Measurements from ENCODE around the gene MLPH.
"Not testable (repeated sequence)": the region's sequence is repeated elsewhere in the genome, so short reads cannot be mapped to it uniquely, and the experiment has no call there.

The MLPH gene

GRCh38 chr2:237466211-237466610 lies 20.8 kb upstream of the MLPH start:
- Histone ChIP-seq H2AFZ (ENCODE audit: low read depth, low read length) (no peak overlapping the region), H3K4me1 (ENCODE audit: insufficient read depth, low read length) (no peaks in the 10 kb centered on the region), H3K36me3 (ENCODE audit: insufficient read depth, low read length) (no peaks in the 10 kb centered on the region), H3K4me3 (ENCODE audit: low read length) (no peak overlapping the region), H3K9me3 (ENCODE audit: low read length) (no peaks in the 10 kb centered on the region), H3K27me3 (ENCODE audit: insufficient read depth, low read length) (no peaks in the 10 kb centered on the region)

GRCh38 chr2:237467447-237468179 lies 19.4 kb upstream of the MLPH start:
- Histone ChIP-seq H3K9me3 (ENCODE audit: low read length) (no peaks in the 10 kb centered on the region), H3K4me1 (ENCODE audit: insufficient read depth, low read length) (no peaks in the 10 kb centered on the region), H3K27me3 (ENCODE audit: insufficient read depth, low read length) (peaks cover 5% of the 10 kb centered on the region), H3K4me3 (ENCODE audit: low read length) (no peak overlapping the region), H2AFZ (ENCODE audit: low read depth, low read length) (no peak overlapping the region), H3K36me3 (ENCODE audit: insufficient read depth, low read length) (no peaks in the 10 kb centered on the region)

GRCh38 chr2:237469410-237469809 lies 17.6 kb upstream of the MLPH start:
- H3K9me3 ChIP-seq (ENCODE audit: low read length); H3K4me1 ChIP-seq (ENCODE audit: insufficient read depth, low read length); H2AFZ ChIP-seq (ENCODE audit: low read depth, low read length); H3K4me3 ChIP-seq (ENCODE audit: low read length); H3K27me3 ChIP-seq (ENCODE audit: insufficient read depth, low read length); H3K36me3 ChIP-seq (ENCODE audit: insufficient read depth, low read length): not testable (repeated sequence)

- Histone ChIP-seq H3K9me3 (ENCODE audit: low read length) (no peaks in the 10 kb centered on the region), H3K27me3 (ENCODE audit: insufficient read depth, low read length) (peaks cover 5% of the 10 kb centered on the region), H3K4me1 (ENCODE audit: insufficient read depth, low read length) (peaks cover 7% of the 10 kb centered on the region), H3K4me3 (ENCODE audit: low read length) (no peak overlapping the region), H2AFZ (ENCODE audit: low read depth, low read length) (no peak overlapping the region), H3K36me3 (ENCODE audit: insufficient read depth, low read length) (no peaks in the 10 kb centered on the region)
Measured at GRCh38 chr2:237469849-237470248, 17.2 kb upstream of the MLPH start.

- Histone ChIP-seq H3K4me1 (ENCODE audit: insufficient read depth, low read length) (peaks cover 7% of the 10 kb centered on the region), H3K36me3 (ENCODE audit: insufficient read depth, low read length) (no peaks in the 10 kb centered on the region), H3K9me3 (ENCODE audit: low read length) (no peaks in the 10 kb centered on the region), H3K27me3 (ENCODE audit: insufficient read depth, low read length) (peaks cover 5% of the 10 kb centered on the region), H2AFZ (ENCODE audit: low read depth, low read length) (no peak overlapping the region), H3K4me3 (ENCODE audit: low read length) (no peak overlapping the region)
Measured at GRCh38 chr2:237470914-237471313, 16.1 kb upstream of the MLPH start.

GRCh38 chr2:237471438-237472186 lies 15.4 kb upstream of the MLPH start:
- H3K4me3 ChIP-seq (ENCODE audit: low read length) = no peak overlapping the region
- peaks cover 7% of the 10 kb centered on the region for H3K4me1 ChIP-seq (ENCODE audit: insufficient read depth, low read length)
- no peak overlapping the region for H2AFZ ChIP-seq (ENCODE audit: low read depth, low read length)
- peaks cover 5% of the 10 kb centered on the region for H3K27me3 ChIP-seq (ENCODE audit: insufficient read depth, low read length)
- H3K9me3 ChIP-seq (ENCODE audit: low read length) = no peaks in the 10 kb centered on the region
- no peaks in the 10 kb centered on the region for H3K36me3 ChIP-seq (ENCODE audit: insufficient read depth, low read length)

- peaks cover 7% of the 10 kb centered on the region for H3K4me1 ChIP-seq (ENCODE audit: insufficient read depth, low read length)
- H2AFZ ChIP-seq (ENCODE audit: low read depth, low read length) = no peak overlapping the region
- H3K9me3 ChIP-seq (ENCODE audit: low read length) = no peaks in the 10 kb centered on the region
- H3K4me3 ChIP-seq (ENCODE audit: low read length) = no peak overlapping the region
- H3K36me3 ChIP-seq (ENCODE audit: insufficient read depth, low read length) = no peaks in the 10 kb centered on the region
- H3K27me3 ChIP-seq (ENCODE audit: insufficient read depth, low read length) = peaks cover 5% of the 10 kb centered on the region
Measured at GRCh38 chr2:237472187-237472712, 14.8 kb upstream of the MLPH start.

GRCh38 chr2:237472909-237473877 lies 13.9 kb upstream of the MLPH start:
- Histone ChIP-seq H3K9me3 (ENCODE audit: low read length) (no peaks in the 10 kb centered on the region), H3K36me3 (ENCODE audit: insufficient read depth, low read length) (no peaks in the 10 kb centered on the region), H3K4me1 (ENCODE audit: insufficient read depth, low read length) (peaks cover 7% of the 10 kb centered on the region), H3K4me3 (ENCODE audit: low read length) (no peak overlapping the region), H2AFZ (ENCODE audit: low read depth, low read length) (no peak overlapping the region), H3K27me3 (ENCODE audit: insufficient read depth, low read length) (peaks cover 7% of the 10 kb centered on the region)

GRCh38 chr2:237473878-237474441 lies 13.1 kb upstream of the MLPH start:
- H3K9me3 ChIP-seq (ENCODE audit: low read length) = no peaks in the 10 kb centered on the region
- H3K36me3 ChIP-seq (ENCODE audit: insufficient read depth, low read length) = no peaks in the 10 kb centered on the region
- no peak overlapping the region for H2AFZ ChIP-seq (ENCODE audit: low read depth, low read length)
- peak overlapping the region; percentile 84 for H3K4me3 ChIP-seq (ENCODE audit: low read length)
- H3K4me1 ChIP-seq (ENCODE audit: insufficient read depth, low read length) = peaks cover 7% of the 10 kb centered on the region
- H3K27me3 ChIP-seq (ENCODE audit: insufficient read depth, low read length) = peaks cover 7% of the 10 kb centered on the region

- H3K4me1 ChIP-seq (ENCODE audit: insufficient read depth, low read length) = peaks cover 7% of the 10 kb centered on the region
- H3K9me3 ChIP-seq (ENCODE audit: low read length) = no peaks in the 10 kb centered on the region
- H2AFZ ChIP-seq (ENCODE audit: low read depth, low read length) = peak overlapping the region; percentile 97
Measured at GRCh38 chr2:237474442-237474911, 12.6 kb upstream of the MLPH start.

GRCh38 chr2:237474931-237475703 lies 11.9 kb upstream of the MLPH start:
- peaks cover 8% of the 10 kb centered on the region for H3K27me3 ChIP-seq (ENCODE audit: insufficient read depth, low read length)
- H2AFZ ChIP-seq (ENCODE audit: low read depth, low read length) = peak overlapping the region; percentile 97

More at GRCh38 chr2:237474442-237474911, 12.6 kb upstream of the MLPH start:
- H3K4me3 ChIP-seq (ENCODE audit: low read length) = peak overlapping the region; percentile 84
- no peaks in the 10 kb centered on the region for H3K36me3 ChIP-seq (ENCODE audit: insufficient read depth, low read length)
- peaks cover 7% of the 10 kb centered on the region for H3K27me3 ChIP-seq (ENCODE audit: insufficient read depth, low read length)

GRCh38 chr2:237475704-237476141 lies 11.3 kb upstream of the MLPH start:
- Histone ChIP-seq H3K4me3 (ENCODE audit: low read length) (peak overlapping the region; percentile 84), H3K36me3 (ENCODE audit: insufficient read depth, low read length) (no peaks in the 10 kb centered on the region), H3K9me3 (ENCODE audit: low read length) (no peaks in the 10 kb centered on the region), H3K4me1 (ENCODE audit: insufficient read depth, low read length) (peaks cover 7% of the 10 kb centered on the region), H3K27me3 (ENCODE audit: insufficient read depth, low read length) (peaks cover 12% of the 10 kb centered on the region), H2AFZ (ENCODE audit: low read depth, low read length) (peak overlapping the region; percentile 97)

More at GRCh38 chr2:237474931-237475703, 11.9 kb upstream of the MLPH start:
- no peaks in the 10 kb centered on the region for H3K36me3 ChIP-seq (ENCODE audit: insufficient read depth, low read length)
- peaks cover 7% of the 10 kb centered on the region for H3K4me1 ChIP-seq (ENCODE audit: insufficient read depth, low read length)
- no peaks in the 10 kb centered on the region for H3K9me3 ChIP-seq (ENCODE audit: low read length)
- H3K4me3 ChIP-seq (ENCODE audit: low read length) = peak overlapping the region; percentile 84
